Activated effector memory CD4-positive, alpha-beta T cell treated with Interleukin-2 at 50 U/mL for 16 hours (primary cell): ENCODE data around the gene PTPRN2.

Source experiments
- DNase-seq: peaks from one replicate; pipeline ENCODE4 v3.0.0-alpha.2; 2020

The PTPRN2 gene

GRCh38 chr7:157722137-157723060 is 865.2 kb downstream of the PTPRN2 start:
- DNase-seq: no peak

GRCh38 chr7:157721468-157722136 is 866.0 kb downstream of the PTPRN2 start:
- DNase-seq: no peak

GRCh38 chr7:157719705-157720655 is 867.6 kb downstream of the PTPRN2 start:
- DNase-seq: no peak

GRCh38 chr7:157719008-157719682 is 868.5 kb downstream of the PTPRN2 start:
- DNase-seq: no peak

DNA sequence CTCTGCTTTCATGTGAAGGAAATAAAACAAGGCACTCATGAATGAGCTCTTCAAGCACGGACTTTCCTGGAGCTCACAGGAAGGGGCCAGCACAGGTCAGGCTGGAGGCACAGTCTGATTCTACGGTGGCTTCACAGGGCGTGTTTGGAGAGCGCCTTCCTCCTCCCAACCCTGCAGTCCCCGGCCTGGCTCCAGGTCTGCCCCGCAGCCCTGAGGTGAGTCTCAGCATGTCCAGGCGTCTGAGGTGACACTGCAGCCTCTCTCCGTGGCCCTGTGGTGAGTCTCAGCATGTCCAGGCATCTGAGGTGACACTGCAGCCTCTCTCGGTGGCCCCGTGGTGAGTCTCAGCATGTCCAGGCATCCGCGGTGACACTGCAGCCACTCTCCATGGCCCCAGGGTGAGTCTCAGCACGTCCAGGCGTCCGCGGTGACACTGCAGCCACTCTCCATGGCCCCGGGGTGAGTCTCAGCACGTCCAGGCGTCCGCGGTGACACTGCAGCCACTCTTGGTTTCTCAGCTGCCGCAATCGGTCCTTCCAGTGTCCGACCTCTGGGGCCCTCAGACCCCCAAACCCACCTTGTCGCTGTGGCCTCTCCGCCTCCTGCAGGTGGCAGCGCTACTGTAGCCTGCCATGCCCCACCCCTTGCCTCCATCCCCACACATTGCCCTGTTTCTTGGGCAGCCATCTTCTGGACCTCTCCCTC is 869.2 kb downstream of the PTPRN2 start:
- no peak for DNase-seq

- no peak for DNase-seq
These were observed 870.1 kb downstream of the PTPRN2 start for GRCh38 chr7:157717211-157718174.

GRCh38 chr7:157715938-157716280 is 871.7 kb downstream of the PTPRN2 start:
- DNase-seq: no peak

DNA sequence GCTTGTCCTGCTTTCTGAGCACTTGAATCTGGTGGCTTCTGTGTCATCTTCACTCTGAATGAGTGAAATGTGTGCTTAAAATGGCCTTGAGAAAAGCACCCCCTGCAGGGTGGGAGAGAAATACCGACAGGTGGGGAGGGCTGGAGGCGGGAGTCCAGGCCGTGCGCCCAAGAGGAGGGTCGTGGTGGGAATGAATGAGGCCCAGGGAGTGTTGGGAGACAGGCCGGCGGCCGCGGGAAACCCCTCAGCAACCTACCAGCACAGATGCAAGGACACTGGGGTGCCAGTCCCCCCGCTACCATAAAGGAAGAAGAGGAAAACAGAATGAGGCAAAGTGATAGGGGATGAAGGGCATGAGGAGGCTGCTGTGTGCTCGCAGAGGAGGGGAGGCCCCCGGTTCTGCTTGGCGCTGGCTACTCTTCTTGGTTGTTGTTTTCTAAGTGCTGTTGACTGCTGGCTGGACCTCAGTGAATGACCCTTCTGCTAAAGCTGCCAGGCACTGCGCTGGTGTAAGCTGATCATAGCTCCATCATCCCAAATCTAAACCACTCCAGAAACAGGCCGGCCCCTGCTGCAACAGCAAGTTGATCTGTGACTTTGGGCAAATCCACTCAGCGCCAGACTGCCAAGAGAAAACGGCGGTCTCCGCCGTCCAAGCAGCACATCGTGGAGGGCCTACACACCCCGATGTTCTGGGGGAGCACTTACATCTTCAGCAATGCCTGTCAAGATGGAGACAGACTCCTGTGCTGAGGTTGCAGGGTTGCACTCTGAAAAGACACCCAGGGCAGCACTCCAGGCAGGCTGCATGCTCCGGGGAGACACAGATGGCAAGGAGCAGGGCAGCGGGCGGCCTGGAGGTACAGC is 872.3 kb downstream of the PTPRN2 start:
- DNase-seq: no peak

DNA sequence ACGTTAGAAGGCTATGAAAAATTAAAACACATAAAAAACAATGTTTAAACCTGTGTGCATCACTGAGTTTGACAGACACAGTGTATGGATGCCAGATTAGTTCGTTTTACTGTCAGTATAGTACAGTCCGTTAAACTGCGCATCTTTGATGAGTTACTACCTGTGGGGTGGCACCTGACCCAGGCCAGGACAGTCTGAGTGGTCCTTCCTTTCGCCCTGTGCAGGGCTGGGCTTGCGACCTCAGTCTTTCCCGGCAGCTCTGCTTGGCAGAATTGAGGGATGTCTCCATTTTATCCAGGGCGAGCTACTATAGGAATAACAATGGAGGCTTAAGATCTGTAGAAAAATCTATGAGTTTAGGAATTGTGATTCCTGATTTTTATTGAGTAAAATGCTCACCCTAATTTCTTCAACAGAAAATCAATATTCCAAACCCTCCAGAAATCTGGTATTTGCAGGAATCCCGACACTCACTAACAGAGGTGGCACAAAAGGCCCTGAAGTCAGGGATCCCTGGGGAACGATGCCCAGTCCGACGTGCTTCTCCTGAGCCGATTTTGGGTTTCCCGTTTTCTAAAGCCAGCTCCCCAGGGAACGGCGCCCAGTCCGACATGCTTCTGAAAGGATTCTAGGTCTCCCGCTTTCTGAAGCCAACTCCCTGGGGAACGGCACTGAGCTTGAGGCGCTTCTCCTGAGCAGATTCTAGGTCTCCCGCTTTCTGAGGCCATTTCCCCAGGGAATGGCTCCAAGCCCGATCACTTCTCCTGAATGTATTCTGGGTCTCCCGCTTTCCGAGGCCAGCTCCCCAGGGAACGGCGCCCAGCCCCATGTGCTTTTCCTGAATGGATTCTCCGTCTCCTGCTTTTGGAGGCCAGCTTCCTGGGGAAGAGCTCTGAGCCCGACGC is 873.2 kb downstream of the PTPRN2 start:
- DNase-seq: no peak

DNA sequence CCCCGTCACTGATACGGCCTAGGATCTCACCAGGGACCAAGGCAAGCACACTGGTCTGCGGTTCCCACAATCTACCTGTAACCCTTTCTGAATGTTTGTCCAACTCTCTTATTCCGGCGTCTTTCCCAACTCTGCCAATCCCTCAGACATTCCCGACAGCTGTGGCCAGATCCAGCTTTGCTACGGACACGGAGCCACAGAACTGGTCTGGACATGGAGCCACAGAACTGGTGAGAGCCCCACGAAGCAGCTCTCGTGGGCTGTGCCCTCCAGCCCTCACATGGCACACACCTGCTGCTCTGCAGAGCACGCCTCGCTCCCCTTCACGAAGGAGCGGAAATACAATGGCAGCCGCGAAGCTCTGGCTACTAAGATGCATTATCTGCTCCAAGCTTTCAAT is 874.0 kb downstream of the PTPRN2 start:
- DNase-seq: no peak

DNA sequence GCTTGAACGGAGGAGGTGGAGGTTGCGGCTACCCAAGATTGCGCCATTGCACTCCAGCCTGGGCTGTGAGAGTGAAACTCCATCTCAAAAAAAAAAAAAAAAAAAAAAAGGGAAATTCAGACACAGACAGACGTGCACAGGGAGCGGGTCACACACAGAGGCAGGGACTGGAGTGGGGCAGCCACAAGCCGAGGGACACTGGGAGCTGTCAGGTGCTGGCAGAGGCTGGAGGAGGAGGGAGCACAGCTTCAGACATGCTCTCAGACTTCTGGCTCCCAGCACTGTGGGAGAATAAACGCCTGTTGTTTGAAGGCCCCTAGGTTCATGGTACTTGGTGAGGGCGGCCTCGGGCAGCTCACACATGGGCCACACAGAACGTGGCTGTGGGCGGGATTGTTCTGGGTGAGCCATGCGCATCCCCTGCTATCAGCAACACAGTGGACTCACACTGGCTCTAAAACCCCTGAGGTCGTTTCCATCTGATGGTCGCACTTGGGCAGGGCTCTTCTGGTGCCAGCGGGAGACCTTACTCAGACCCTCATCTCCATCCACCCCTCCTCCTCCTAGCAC is 874.9 kb downstream of the PTPRN2 start:
- DNase-seq: no peak

DNA sequence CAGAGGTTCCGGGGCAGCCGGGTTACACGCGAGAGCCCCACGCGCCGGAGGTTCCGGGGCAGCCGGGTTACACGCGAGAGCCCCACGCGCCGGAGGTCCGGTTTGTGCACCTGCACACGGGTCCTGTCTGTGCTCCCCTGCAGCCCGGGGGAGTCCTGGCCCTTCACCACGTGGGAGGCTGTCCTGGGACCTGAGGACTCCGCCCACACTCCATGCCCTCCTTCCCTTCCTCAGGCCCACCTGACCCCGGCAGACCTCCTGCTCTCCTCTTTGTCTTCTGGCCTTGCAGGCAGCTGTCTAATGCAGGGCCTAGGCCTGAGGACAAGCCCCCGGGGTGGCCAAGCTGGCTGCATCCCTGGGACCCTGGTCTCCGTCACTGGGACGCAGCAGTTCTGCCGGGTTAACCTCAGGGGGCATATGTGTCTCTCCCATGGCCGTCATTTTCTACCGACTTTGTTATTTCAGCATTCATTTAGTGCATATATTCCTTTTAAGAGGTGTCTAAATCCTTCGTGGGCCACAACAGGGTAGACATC is 876.2 kb downstream of the PTPRN2 start:
- no peak for DNase-seq

DNA sequence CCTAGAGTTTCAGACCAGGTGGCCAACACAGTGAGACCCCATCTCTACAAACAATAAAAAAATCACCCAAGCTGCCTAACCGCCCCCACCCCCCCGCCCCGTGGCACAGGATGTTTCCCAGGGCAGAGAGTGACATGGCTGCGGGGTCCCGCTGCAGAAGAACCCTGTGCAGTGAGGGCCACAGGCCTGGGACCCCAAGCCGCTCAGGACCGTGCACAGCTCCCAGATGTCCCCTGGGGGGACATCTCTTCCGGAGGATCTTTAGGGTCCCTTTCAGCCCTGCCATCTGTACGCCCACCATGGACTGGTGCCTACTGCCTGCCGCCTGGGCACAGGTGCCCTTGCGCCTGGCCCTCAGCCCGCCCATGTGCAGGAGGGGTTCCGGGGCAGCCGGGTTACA is 877.2 kb downstream of the PTPRN2 start:
- DNase-seq: no peak

GRCh38 chr7:157709531-157710251 is 877.9 kb downstream of the PTPRN2 start:
- no peak for DNase-seq

DNA sequence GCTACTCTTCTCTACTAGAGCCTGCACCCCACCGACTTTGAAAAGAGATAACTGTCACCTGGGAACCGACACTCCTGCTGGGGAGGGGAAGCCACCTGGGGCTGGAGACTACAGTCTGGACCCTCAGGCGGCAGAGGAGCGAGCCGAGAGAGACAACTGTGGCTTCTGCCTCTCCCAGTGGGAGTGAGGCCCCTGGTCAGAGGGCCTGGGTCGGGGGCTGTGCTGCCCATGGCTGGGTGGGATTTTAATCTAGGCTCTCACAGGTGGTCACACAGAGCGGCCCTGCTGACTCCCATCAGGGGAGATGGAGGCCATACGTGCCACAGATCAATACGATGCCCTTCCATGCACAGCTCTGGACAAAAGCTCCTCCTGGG is 878.7 kb downstream of the PTPRN2 start:
- no peak for DNase-seq

- no peak for DNase-seq
These were observed 879.4 kb downstream of the PTPRN2 start for GRCh38 chr7:157707983-157708918.
